Stimulated activated naive CD8-positive, alpha-beta T cell treated with anti-CD3 and anti-CD28 coated beads, Interleukin-15, Interleukin-2, amounts not matched to agents 100 U/mL and 50 U/mL, for 24 hours (primary cell): ENCODE results near the gene ANKRD33.

Experiments used
- ATAC-seq: fragments of 150-1000 bp; cut with Tn5 transposase; one replicate; pipeline ENCODE4 v1.10.0; 2021
- DNase-seq: peaks from one replicate; pipeline ENCODE4 v3.0.0; 2021

The ANKRD33 gene

GRCh38 chr12:51920046-51920445, 32.1 kb downstream of the ANKRD33 start:
- ATAC-seq, result no peak
- no peak for DNase-seq

- DNase-seq (no peak), ATAC-seq (no peak)
Observed at GRCh38 chr12:51921017-51921725, 33.3 kb downstream of the ANKRD33 start.

- ATAC-seq (no peak), DNase-seq (no peak)
Observed at GRCh38 chr12:51922146-51922545, 34.2 kb downstream of the ANKRD33 start.

- DNase-seq, result no peak
- no peak for ATAC-seq
Observed at GRCh38 chr12:51922762-51923505, 35.0 kb downstream of the ANKRD33 start.

- ATAC-seq (peak; percentile 82), DNase-seq (peak; percentile 78)
Observed at GRCh38 chr12:51923506-51924365, 35.8 kb downstream of the ANKRD33 start.

GRCh38 chr12:51924551-51925319, 36.8 kb downstream of the ANKRD33 start:
- ATAC-seq (no peak), DNase-seq (no peak)

GRCh38 chr12:51925346-51926063, 37.6 kb downstream of the ANKRD33 start:
- DNase-seq (no peak), ATAC-seq (no peak)

- no peak for ATAC-seq
Observed at GRCh38 chr12:51926064-51926632, 38.2 kb downstream of the ANKRD33 start.

GRCh38 chr12:51926718-51927117, 38.8 kb downstream of the ANKRD33 start:
- peak; percentile 59 for DNase-seq
- ATAC-seq, result no peak

More at GRCh38 chr12:51926064-51926632, 38.2 kb downstream of the ANKRD33 start:
- no peak for DNase-seq

GRCh38 chr12:51932218-51933076, 44.5 kb downstream of the ANKRD33 start:
- DNase-seq (no peak), ATAC-seq (no peak)

- no peak for ATAC-seq
- no peak for DNase-seq
Observed at GRCh38 chr12:51934080-51934479, 46.2 kb downstream of the ANKRD33 start.

- ATAC-seq (no peak), DNase-seq (no peak)
Observed at GRCh38 chr12:51937926-51938325, 50.0 kb downstream of the ANKRD33 start.

- no peak for ATAC-seq
- no peak for DNase-seq
Observed at GRCh38 chr12:51938726-51939125, 50.8 kb downstream of the ANKRD33 start.

- DNase-seq, result no peak
- ATAC-seq, result no peak
Observed at GRCh38 chr12:51941011-51941581, 53.2 kb downstream of the ANKRD33 start.
